MV-4-11 (cell line): ENCODE data around the gene DPYD.

Experiments
- DNase-seq: peaks from one replicate; lab custom pipeline; 2025; lab: John Stamatoyannopoulos, UW

The DPYD gene

GRCh38 chr1:97044159-97044760 lies 876.6 kb downstream of the DPYD start:
- no peak for DNase-seq

DNA sequence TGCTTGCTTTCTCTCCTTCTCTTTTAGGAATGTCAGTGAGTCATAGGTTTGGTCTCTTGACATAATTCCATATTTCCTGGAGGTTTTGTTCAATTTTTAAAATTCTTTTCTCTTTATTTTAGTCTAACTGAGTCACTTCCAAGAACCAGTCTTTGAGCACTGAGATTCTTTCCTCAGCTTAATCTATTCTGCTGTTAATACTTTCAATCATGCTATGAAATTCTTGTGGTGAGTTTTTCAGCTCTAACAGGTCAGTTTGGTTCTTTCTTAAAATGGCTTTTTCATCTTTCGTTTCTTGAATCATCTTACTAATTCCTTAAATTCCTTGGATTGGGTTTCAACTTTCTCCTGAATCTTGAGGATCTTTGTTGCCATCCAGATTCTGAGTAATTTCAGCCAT lies 878.3 kb downstream of the DPYD start:
- DNase-seq: no peak

DNA sequence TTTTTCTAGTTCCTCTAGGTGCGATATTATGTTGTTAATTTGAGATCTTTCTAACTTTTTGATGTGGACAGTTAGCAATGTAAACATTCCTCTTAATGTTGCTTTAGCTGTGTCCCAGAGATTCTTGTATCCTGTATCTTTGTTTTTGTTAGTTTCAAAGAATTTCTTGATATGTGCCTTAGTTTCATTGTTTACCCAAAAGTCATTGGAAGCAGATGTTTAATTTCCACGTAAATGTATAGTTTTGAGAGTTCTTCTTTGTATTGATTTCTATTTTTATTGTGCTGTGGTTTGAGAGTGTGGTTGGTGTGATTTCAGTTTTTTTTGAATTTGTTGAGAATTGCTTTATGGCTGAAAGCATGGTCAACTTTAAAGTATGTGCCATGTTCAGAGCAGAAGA lies 879.8 kb downstream of the DPYD start:
- no peak for DNase-seq

DNA sequence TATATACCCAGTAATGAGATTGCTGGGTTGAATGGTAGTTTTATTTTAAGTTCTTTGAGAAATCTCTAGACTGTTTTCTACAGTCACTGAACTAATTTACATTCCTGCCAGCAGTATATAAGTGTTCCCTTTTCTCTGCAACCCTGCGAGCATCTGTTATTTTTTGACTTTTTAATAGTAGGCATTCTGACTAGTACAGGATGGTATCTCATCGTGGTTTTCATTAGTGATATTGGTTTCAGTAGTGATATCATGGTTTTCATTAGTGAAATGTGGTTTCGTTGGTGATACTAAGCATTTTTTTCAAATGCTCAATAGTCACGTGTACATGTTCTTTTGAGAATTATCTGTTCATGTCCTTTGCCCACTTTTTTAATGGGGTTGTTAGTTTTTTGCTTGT lies 882.4 kb downstream of the DPYD start:
- no peak for DNase-seq

- DNase-seq: no peak
Observed at GRCh38 chr1:97034651-97035050, 886.2 kb downstream of the DPYD start.

DNA sequence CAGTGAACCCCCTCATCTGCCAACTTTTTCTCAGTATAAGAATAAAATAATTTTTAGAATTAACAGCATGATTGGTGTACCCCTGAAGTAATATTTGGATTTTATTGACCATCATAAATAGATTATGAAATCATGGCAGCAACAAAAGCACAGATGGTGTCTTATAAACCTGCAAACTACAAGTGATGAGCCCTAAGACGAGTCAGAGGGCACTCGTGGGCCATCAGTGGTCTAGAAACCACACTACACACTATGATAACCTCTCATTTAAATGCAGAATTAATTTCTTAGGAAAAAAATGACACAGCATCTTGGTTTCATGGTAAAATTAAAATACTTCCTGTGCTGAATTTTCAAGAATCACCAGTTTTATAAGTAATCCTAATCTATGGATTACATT lies 886.9 kb downstream of the DPYD start:
- no peak for DNase-seq
